ENCODE data around the gene KCNQ1.

KCNQ1 gene

GRCh38 chr11:2836315-2837095 lies 391.7 kb downstream of the KCNQ1 start:
- no peak for DNase-seq (ENCODE audit: low read depth in 2 of 2)

- no peak for DNase-seq (ENCODE audit: low read depth in 2 of 2)
Observed at GRCh38 chr11:2837096-2837601, 392.3 kb downstream of the KCNQ1 start.

- no peak for DNase-seq (ENCODE audit: low read depth in 2 of 2)
Observed at GRCh38 chr11:2837651-2838050, 392.8 kb downstream of the KCNQ1 start.

GRCh38 chr11:2838091-2838490 lies 393.3 kb downstream of the KCNQ1 start:
- no peak for DNase-seq (ENCODE audit: low read depth in 2 of 2)

- DNase-seq (ENCODE audit: low read depth in 2 of 2) = no peak
Observed at GRCh38 chr11:2838676-2839294, 394.0 kb downstream of the KCNQ1 start.

GRCh38 chr11:2839395-2839943 lies 394.7 kb downstream of the KCNQ1 start:
- DNase-seq (ENCODE audit: low read depth in 2 of 2) = no peak

- DNase-seq (ENCODE audit: low read depth in 2 of 2) = no peak
Observed at GRCh38 chr11:2841411-2842190, 396.8 kb downstream of the KCNQ1 start.

GRCh38 chr11:2842876-2843275 lies 398.1 kb downstream of the KCNQ1 start:
- DNase-seq (ENCODE audit: low read depth in 2 of 2) = no peak

- no peak for DNase-seq (ENCODE audit: low read depth in 2 of 2)
Observed at GRCh38 chr11:2843551-2843950, 398.7 kb downstream of the KCNQ1 start.

GRCh38 chr11:2844116-2844842 lies 399.5 kb downstream of the KCNQ1 start:
- DNase-seq (ENCODE audit: low read depth in 2 of 2) = no peak

GRCh38 chr11:2844996-2845395 lies 400.2 kb downstream of the KCNQ1 start:
- no peak for DNase-seq (ENCODE audit: low read depth in 2 of 2)

GRCh38 chr11:2846056-2846455 lies 401.2 kb downstream of the KCNQ1 start:
- no peak for DNase-seq (ENCODE audit: low read depth in 2 of 2)

GRCh38 chr11:2846470-2846869 lies 401.7 kb downstream of the KCNQ1 start:
- no peak for DNase-seq (ENCODE audit: low read depth in 2 of 2)

GRCh38 chr11:2847561-2847960 lies 402.8 kb downstream of the KCNQ1 start:
- DNase-seq (ENCODE audit: low read depth in 2 of 2) = no peak

GRCh38 chr11:2848497-2848896 lies 403.7 kb downstream of the KCNQ1 start:
- DNase-seq (ENCODE audit: low read depth in 2 of 2) = no peak

GRCh38 chr11:2849994-2850770 lies 405.4 kb downstream of the KCNQ1 start:
- DNase-seq (ENCODE audit: low read depth in 2 of 2) = no peak

- DNase-seq (ENCODE audit: low read depth in 2 of 2) = no peak
Observed at GRCh38 chr11:2853401-2853800, 408.6 kb downstream of the KCNQ1 start.

GRCh38 chr11:2853997-2854560 lies 409.3 kb downstream of the KCNQ1 start:
- DNase-seq (ENCODE audit: low read depth in 2 of 2) = no peak

GRCh38 chr11:2855162-2855561 lies 410.4 kb downstream of the KCNQ1 start:
- no peak for DNase-seq (ENCODE audit: low read depth in 2 of 2)

GRCh38 chr11:2857276-2857675 lies 412.5 kb downstream of the KCNQ1 start:
- no peak for DNase-seq (ENCODE audit: low read depth in 2 of 2)

All from stimulated activated CD8-positive, alpha-beta memory T cell treated with anti-CD3 and anti-CD28 coated beads, Interleukin-7, amount 100 ng/mL, for 1 hour (primary cell).